GM12878 (cell line): ENCODE data around the gene C19orf47. TPM values are rescaled to one million over a fixed set of nuclear protein-coding genes. Genes with fewer than 3 reads are reported as not detected.

Source experiments
- ATAC-seq: fragments of 200-7000 bp; cut with Tn5 transposase; 3 replicates; pipeline ENCODE4 v1.9.1; 2020; ENCODE audit warnings: mild to moderate bottlenecking, moderate library complexity
- BruUV-seq: library from RNA; stranded (reverse); fragments of 400-500 nt; replicated peaks from 2 replicates; lab custom pipeline; 2021; lab: Mats Ljungman, UMichigan
- CTCF ChIA-PET: fragments of 300-600 bp; sonication (Branson Sonifier 250); formaldehyde crosslinking; extraction: SDS; loops from one replicate; lab custom pipeline; 2021; ENCODE audit warnings: inconsistent platforms; lab: Yijun Ruan, JAX
- POLR2A ChIA-PET: fragments of 350-600 bp; formaldehyde crosslinking; extraction: SDS; loops from one replicate; lab custom pipeline; 2021; ENCODE audit warnings: inconsistent platforms; lab: Charles Lee
- RAD21 ChIA-PET: fragments of 300-600 bp; sonication (Branson Sonifier 250); formaldehyde crosslinking; loops from one replicate; lab custom pipeline; 2023; ENCODE audit warnings: antibody characterized with exemption; ENCODE audit not compliant: unreplicated experiment; lab: Charles Lee
- SMC1A ChIA-PET: fragments of 300-600 bp; sonication (Branson Sonifier 250); formaldehyde crosslinking; loops from one replicate; lab custom pipeline; 2023; ENCODE audit not compliant: unreplicated experiment, uncharacterized antibody; lab: Charles Lee
- DNase-seq: peaks from one replicate; pipeline ENCODE4 v3.0.0-alpha.2; 2011; ENCODE audit warnings: low read depth, low spot score
- FAIRE-seq: peaks from 3 replicates; lab custom pipeline; 2011; peaks lifted over from hg19 to GRCh38; lab: Jason Lieb, UNC
- H2AFZ ChIP-seq: 2 replicates; pipeline ENCODE4 v1.6.0; 2011; ENCODE audit warnings: low read depth, low read length, control low read depth; ENCODE audit not compliant: control insufficient read depth
- H3K27ac ChIP-seq: 2 replicates; pipeline ENCODE4 v1.5.1; 2011; ENCODE audit warnings: control low read depth; ENCODE audit not compliant: control insufficient read depth, insufficient read depth
- H3K27me3 ChIP-seq, 2 experiments: replicated peaks in 1 of 2; 2 replicates each; pipeline versions ENCODE4 v1.6.0 to v1.6.1; 2011; ENCODE audit warnings: low read length in 1 of 2; ENCODE audit not compliant: control insufficient read depth in 2 of 2, insufficient read depth in 2 of 2
- H3K36me3 ChIP-seq, 2 experiments: 2 replicates each; pipeline ENCODE4 v1.5.1; 2011; ENCODE audit warnings: low read length in 1 of 2; ENCODE audit not compliant: control insufficient read depth in 2 of 2, insufficient read depth in 2 of 2
- H3K4me1 ChIP-seq: 2 replicates; pipeline ENCODE4 v1.6.1; 2011; ENCODE audit warnings: mild to moderate bottlenecking, low read length, moderate library complexity, mixed read lengths; ENCODE audit not compliant: control insufficient read depth, insufficient read depth
- H3K4me2 ChIP-seq: 2 replicates; pipeline ENCODE4 v1.6.0; 2011; ENCODE audit warnings: control low read depth; ENCODE audit not compliant: control insufficient read depth, insufficient read depth
- H3K4me3 ChIP-seq: fragments of 200-600 bp; sonication (generic); 2 replicates; pipeline ENCODE4 v1.5.1; 2016
- H3K79me2 ChIP-seq: 2 replicates; pipeline ENCODE4 v1.6.0; 2011; ENCODE audit warnings: low read length; ENCODE audit not compliant: control insufficient read depth, insufficient read depth
- H3K9ac ChIP-seq: 2 replicates; pipeline ENCODE4 v1.8.0; 2011; ENCODE audit warnings: low read length, control low read depth, mixed read lengths; ENCODE audit not compliant: control insufficient read depth, insufficient read depth
- H3K9me3 ChIP-seq: replicated peaks from 3 replicates; pipeline ENCODE4 v1.5.1; 2011; ENCODE audit warnings: mild to moderate bottlenecking, low read length; ENCODE audit not compliant: control insufficient read depth, insufficient read depth
- H4K20me1 ChIP-seq: 2 replicates; pipeline ENCODE4 v1.6.0; 2011; ENCODE audit not compliant: control insufficient read depth, insufficient read depth
- BMI1 ChIP-seq: fragments of 450-650 bp; IDR thresholded peaks from 2 replicates; pipeline ENCODE4 v1.6.1; 2016; ENCODE audit warnings: mild to moderate bottlenecking, moderate library complexity, borderline replicate concordance
- CEBPZ ChIP-seq: fragments of 150-350 bp; IDR thresholded peaks from 2 replicates; pipeline ENCODE4 v1.6.1; 2016; ENCODE audit warnings: low read depth, low read length
- EGR1 ChIP-seq, 2 experiments: IDR thresholded peaks; 1 replicate in 1 of 2; 2 replicates in 1 of 2; pipeline ENCODE4 v1.6.1; 2011 to 2012; ENCODE audit warnings: low read depth in 2 of 2, low read length in 2 of 2, borderline replicate concordance in 1 of 2, mild to moderate bottlenecking in 1 of 2, moderate library complexity in 1 of 2
- NR2C2 ChIP-seq: IDR thresholded peaks from 2 replicates; pipeline ENCODE4 v1.6.1; 2011; ENCODE audit warnings: borderline replicate concordance, low read depth; ENCODE audit not compliant: control insufficient read depth, insufficient read length
- SPI1 ChIP-seq: IDR thresholded peaks from 2 replicates; pipeline ENCODE4 v1.6.1; 2011; ENCODE audit warnings: low read depth, mild to moderate bottlenecking, low read length, moderate library complexity, borderline replicate concordance; ENCODE audit not compliant: insufficient read depth
- ZNF274 ChIP-seq: IDR thresholded peaks from one replicate; pipeline ENCODE4 v1.8.0; 2011; ENCODE audit not compliant: insufficient read length, insufficient read depth
- WGBS: methylation state at CpG from one replicate; pipeline ENCODE4 v1.1.6; 2016; ENCODE audit warnings: low lambda C conversion rate; ENCODE audit not compliant: insufficient replicate concordance, insufficient coverage; ENCODE audit errors: missing lambda C conversion rate; 5-methylcytosine and 5-hydroxymethylcytosine counted together
- in situ Hi-C: fragments of 300-500 bp; cut with MboI; formaldehyde crosslinking; loops from 9 replicates; pipeline ENCODE4 v1.14.3; 2018; ENCODE audit warnings: mixed read lengths
- intact Hi-C: fragments of 100-400 bp; cut with micrococcal nuclease; formaldehyde crosslinking; loops from one replicate; pipeline ENCODE4 v1.14.2; 2022; ENCODE audit not compliant: unreplicated experiment
- polyA plus RNA-seq, 11 experiments: library from polyadenylated mRNA; depleted of rRNA in 4 of 11; unstranded in 6 of 11; stranded (reverse) in 5 of 11; fragments of >200 nt; fragmentation: Nextera tagmentation in 4 of 11; fragmentation: Illumina TruSeq in 1 of 11; extraction: Ambion mirVana in 4 of 11; extraction: Trizol in 1 of 11; gene quantifications; 1 replicate in 1 of 11; 2 replicates in 10 of 11; pipeline versions ENCODE4 v1.2.1 to v1.2.3, GENCODE V29; 2011 to 2016; ENCODE audit warnings: inconsistent platforms in 2 of 11, missing spikeins in 2 of 11, low read depth in 1 of 11
- total RNA-seq, 4 experiments: library from RNA; depleted of rRNA in 3 of 4; stranded (reverse); fragments of >200 nt in 3 of 4; fragmentation: Illumina TruSeq in 1 of 4; extraction: Trizol in 1 of 4; gene quantifications; 2 replicates each; pipeline versions ENCODE4 v1.2.1 to v1.2.3, GENCODE V29; 2013 to 2021
- TF ChIP-seq, protein P1 (sequence below): fragments of 450-650 bp; IDR thresholded peaks from 2 replicates; pipeline ENCODE4 v1.6.1; 2018; ENCODE audit warnings: borderline replicate concordance, mild to moderate bottlenecking; ENCODE audit not compliant: partially characterized antibody
- TF ChIP-seq, protein P2 (sequence below): fragments of 450-650 bp; IDR thresholded peaks from 2 replicates; pipeline ENCODE4 v1.6.1; 2017; ENCODE audit warnings: mild to moderate bottlenecking, moderate library complexity

C19orf47 gene
- total and polyA plus RNA-seq, 10 of the 15 experiments (the other 5 are each of a cell fraction or from before 2014, with no cell fraction given) = 0.11 to 29.1 (median 20.2) TPM

GRCh38 chr19:40326201-40326600 is 22.0 kb downstream of the C19orf47 start:
- no peak overlapping the region for H2AFZ ChIP-seq
- intact Hi-C loops (no loop called here), in situ Hi-C loops (no loop called here)
- H3K27ac ChIP-seq = no peak overlapping the region
- 95% methylated on average over 14 of the region's 14 CpGs for WGBS
- no TSS peak for BruUV-seq
- SMC1A ChIA-PET = no interaction called here
- ATAC-seq = no peak
- no peaks in the 10 kb centered on the region for H3K4me1 ChIP-seq
- no peaks in the 10 kb centered on the region for H3K79me2 ChIP-seq
- CTCF ChIA-PET = no interaction called here
- no peak overlapping the region for H3K4me3 ChIP-seq
- H3K9me3 ChIP-seq = no peaks in the 10 kb centered on the region
- RAD21 ChIA-PET = no interaction called here
- no peaks in the 10 kb centered on the region for H3K27me3 ChIP-seq
- no peak for FAIRE-seq
- H4K20me1 ChIP-seq = no peaks in the 10 kb centered on the region
- H3K4me2 ChIP-seq = no peak overlapping the region
- peaks cover 31 to 40% of the 10 kb centered on the region in 2 experiments for H3K36me3 ChIP-seq
- H3K9ac ChIP-seq = no peak overlapping the region
- POLR2A ChIA-PET = interaction anchor here (0.5 kb wide), 1 partner anchor 290 kb away, joined by 3 read pairs; no protein-coding TSS in a partner anchor
- TF ChIP-seq SPI1 (no peak), BMI1 (no peak), NR2C2 (no peak), EGR1 (IDR thresholded peaks at IDR 0.05; ENCODE audit: borderline replicate concordance in 1 of 2, low read depth in 2 of 2, low read length in 2 of 2) (no peak), ZNF274 (no peak), CEBPZ (no peak)
- TF ChIP-seq, protein P1, sequence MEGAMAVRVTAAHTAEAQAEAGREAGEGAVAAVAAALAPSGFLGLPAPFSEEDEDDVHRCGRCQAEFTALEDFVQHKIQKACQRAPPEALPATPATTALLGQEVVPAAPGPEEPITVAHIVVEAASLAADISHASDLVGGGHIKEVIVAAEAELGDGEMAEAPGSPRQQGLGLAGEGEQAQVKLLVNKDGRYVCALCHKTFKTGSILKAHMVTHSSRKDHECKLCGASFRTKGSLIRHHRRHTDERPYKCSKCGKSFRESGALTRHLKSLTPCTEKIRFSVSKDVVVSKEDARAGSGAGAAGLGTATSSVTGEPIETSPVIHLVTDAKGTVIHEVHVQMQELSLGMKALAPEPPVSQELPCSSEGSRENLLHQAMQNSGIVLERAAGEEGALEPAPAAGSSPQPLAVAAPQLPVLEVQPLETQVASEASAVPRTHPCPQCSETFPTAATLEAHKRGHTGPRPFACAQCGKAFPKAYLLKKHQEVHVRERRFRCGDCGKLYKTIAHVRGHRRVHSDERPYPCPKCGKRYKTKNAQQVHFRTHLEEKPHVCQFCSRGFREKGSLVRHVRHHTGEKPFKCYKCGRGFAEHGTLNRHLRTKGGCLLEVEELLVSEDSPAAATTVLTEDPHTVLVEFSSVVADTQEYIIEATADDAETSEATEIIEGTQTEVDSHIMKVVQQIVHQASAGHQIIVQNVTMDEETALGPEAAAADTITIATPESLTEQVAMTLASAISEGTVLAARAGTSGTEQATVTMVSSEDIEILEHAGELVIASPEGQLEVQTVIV = no peak
- TF ChIP-seq, protein P2, sequence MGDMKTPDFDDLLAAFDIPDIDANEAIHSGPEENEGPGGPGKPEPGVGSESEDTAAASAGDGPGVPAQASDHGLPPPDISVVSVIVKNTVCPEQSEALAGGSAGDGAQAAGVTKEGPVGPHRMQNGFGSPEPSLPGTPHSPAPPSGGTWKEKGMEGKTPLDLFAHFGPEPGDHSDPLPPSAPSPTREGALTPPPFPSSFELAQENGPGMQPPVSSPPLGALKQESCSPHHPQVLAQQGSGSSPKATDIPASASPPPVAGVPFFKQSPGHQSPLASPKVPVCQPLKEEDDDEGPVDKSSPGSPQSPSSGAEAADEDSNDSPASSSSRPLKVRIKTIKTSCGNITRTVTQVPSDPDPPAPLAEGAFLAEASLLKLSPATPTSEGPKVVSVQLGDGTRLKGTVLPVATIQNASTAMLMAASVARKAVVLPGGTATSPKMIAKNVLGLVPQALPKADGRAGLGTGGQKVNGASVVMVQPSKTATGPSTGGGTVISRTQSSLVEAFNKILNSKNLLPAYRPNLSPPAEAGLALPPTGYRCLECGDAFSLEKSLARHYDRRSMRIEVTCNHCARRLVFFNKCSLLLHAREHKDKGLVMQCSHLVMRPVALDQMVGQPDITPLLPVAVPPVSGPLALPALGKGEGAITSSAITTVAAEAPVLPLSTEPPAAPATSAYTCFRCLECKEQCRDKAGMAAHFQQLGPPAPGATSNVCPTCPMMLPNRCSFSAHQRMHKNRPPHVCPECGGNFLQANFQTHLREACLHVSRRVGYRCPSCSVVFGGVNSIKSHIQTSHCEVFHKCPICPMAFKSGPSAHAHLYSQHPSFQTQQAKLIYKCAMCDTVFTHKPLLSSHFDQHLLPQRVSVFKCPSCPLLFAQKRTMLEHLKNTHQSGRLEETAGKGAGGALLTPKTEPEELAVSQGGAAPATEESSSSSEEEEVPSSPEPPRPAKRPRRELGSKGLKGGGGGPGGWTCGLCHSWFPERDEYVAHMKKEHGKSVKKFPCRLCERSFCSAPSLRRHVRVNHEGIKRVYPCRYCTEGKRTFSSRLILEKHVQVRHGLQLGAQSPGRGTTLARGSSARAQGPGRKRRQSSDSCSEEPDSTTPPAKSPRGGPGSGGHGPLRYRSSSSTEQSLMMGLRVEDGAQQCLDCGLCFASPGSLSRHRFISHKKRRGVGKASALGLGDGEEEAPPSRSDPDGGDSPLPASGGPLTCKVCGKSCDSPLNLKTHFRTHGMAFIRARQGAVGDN = no peak
- TF ChIP-seq, all 136 proteins: peak for 0
- no peak for DNase-seq
